RWPE1 (cell line): ENCODE results near the gene VAMP8.

Experiments
- CTCF ChIA-PET: fragments of 350-600 bp; sonication (Branson Sonifier 250); formaldehyde crosslinking; extraction: SDS; loops from one replicate; lab custom pipeline; 2021; lab: Yijun Ruan, JAX
- POLR2A ChIA-PET: fragments of 400-600 bp; formaldehyde crosslinking; extraction: SDS; loops from one replicate; lab custom pipeline; 2020; ENCODE audit warnings: antibody characterized with exemption; ENCODE audit not compliant: low non-redundant PET; lab: Yijun Ruan, JAX
- DNase-seq: peaks from one replicate; pipeline ENCODE4 v3.0.0; 2012; ENCODE audit warnings: low spot score
- H3K27ac ChIP-seq: fragments of 450-650 bp; 2 replicates; pipeline ENCODE4 v1.5.1; 2017
- TF ChIP-seq, protein P1 (sequence below): fragments of 450-650 bp; conservative IDR thresholded peaks from 2 replicates; pipeline ENCODE4 v1.5.1; 2017; ENCODE audit warnings: low read depth, mild to moderate bottlenecking

The VAMP8 gene

DNA sequence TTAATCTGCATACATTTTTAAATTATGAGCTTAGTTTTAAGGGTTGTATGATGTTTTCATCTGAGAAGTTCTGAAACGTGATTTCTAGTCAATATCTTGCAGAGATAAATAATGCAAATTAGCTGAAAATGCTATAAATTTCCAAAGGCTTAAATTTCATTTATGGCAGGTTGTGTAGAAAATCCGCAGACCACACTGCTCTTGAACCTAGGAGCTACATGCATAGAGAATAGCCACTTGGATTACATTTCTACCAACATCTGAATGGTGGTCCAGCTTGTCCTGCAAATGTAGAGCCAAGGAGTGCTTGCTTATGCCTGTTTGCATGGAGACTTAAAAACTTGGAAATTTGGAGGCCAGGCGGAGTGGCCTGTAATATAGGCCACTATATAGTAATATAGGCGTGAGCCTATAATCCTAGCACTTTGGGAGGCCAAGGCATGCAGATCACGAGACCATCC lies 31.6 kb upstream of the VAMP8 start:
- peak overlapping the region; percentile 87 for H3K27ac ChIP-seq
- CTCF ChIA-PET, result interaction anchor here (0.6 to 1.5 kb wide), 5 partner anchors 44 to 133 kb away, joined by 3 to 7 read pairs (median 3); no protein-coding TSS in a partner anchor
- DNase-seq, result no peak

DNA sequence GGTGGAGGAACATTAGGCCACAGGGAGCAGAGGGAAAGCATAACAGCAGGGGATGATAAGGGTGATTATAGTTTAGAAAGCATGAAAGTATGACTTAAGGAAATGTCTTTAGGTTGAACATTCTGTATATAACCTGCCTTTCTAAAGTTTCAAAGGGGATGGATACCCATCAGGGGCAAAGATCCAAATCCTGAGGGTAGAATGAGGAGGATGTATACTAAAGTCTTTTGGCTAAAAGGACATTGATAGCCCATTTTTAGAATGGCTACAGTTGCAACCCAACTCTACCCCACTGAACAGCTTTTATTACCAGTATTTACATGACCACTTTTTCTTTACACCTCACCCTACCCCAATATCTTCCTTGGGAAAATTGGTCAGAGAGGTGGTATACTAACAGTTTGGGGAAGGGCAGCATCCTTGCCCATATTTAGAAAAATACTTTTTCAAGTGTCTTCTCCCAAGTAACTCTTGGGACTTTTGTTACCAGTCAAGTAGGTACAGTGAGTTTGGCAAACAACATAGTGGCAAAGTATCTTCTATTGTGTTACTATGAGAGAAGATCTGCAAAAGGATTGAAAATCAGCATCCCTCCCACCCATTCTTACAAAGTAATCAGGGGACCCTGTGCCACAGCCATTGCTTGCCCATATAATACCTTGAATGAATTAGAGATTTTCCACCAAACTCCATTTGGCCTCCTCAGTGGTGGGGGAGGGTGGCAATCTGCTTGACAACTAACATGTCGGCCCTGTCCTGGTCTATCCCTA lies 30.1 kb upstream of the VAMP8 start:
- DNase-seq, result no peak
- CTCF ChIA-PET, result no interaction called here
- POLR2A ChIA-PET, result no interaction called here
- peak overlapping the region; percentile 60 for H3K27ac ChIP-seq
- TF ChIP-seq, protein P1, sequence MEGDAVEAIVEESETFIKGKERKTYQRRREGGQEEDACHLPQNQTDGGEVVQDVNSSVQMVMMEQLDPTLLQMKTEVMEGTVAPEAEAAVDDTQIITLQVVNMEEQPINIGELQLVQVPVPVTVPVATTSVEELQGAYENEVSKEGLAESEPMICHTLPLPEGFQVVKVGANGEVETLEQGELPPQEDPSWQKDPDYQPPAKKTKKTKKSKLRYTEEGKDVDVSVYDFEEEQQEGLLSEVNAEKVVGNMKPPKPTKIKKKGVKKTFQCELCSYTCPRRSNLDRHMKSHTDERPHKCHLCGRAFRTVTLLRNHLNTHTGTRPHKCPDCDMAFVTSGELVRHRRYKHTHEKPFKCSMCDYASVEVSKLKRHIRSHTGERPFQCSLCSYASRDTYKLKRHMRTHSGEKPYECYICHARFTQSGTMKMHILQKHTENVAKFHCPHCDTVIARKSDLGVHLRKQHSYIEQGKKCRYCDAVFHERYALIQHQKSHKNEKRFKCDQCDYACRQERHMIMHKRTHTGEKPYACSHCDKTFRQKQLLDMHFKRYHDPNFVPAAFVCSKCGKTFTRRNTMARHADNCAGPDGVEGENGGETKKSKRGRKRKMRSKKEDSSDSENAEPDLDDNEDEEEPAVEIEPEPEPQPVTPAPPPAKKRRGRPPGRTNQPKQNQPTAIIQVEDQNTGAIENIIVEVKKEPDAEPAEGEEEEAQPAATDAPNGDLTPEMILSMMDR, result no peak

More for the DNA sequence above, 31.6 kb upstream of the VAMP8 start:
- POLR2A ChIA-PET, result interaction anchor here (0.7 to 0.8 kb wide), 2 partner anchors 9 to 125 kb away, joined by 3 read pairs; no protein-coding TSS in a partner anchor
- TF ChIP-seq, protein P1, result no peak

DNA sequence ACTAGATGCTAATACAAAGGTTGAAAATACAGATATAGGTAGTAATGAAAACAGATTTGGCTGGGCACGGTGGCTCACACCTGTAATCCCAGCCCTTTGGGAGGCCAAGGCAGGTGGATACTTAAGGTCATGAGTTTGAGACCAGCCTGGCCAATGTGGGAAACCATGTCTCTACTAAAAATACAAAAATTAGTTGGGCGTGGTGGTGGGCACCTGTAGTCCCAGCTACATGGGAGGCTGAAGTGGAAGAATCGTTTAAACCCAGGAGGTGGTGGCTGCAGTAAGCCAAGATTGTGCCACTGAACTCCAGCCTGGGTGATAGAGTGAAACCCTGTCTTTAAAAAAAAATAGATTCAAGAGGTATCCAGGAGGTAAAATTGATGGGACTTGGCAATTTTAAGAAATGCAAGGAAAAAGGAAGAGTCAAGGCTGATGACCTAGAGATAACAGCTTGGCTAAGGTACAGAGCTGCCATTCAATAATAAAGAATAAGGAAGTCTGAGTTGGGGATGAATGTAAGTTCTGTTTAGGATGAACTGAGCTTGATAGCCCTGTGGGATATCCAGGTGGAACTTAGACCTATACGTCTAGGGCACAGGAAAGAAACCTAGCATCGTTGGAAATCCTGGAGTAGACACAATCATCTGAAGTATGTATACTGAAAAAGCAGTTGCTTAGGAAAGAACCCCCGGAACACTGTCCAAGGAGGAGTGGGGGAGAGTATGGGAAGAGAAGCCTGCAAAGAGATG lies 29.4 kb upstream of the VAMP8 start:
- no peak for DNase-seq
- H3K27ac ChIP-seq, result peak overlapping the region; percentile 60
- TF ChIP-seq, protein P1, result no peak
- POLR2A ChIA-PET, result no interaction called here
- CTCF ChIA-PET, result interaction anchor here (0.6 kb wide), 1 partner anchor 79 kb away, joined by 3 read pairs; no protein-coding TSS in a partner anchor

DNA sequence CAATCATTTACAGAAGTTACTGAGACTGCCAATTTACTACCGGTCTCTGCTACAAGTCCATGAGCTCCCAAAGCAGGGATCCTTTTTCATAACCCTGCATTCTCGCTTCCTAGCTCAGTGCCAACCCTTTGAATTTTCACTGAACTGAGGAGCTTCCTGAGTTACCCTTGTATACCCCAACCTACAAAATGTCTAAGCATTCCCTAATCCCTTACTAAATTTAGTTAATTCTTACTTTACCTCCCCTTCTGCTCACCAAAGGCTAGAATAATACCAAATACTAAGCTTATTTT lies 28.8 kb upstream of the VAMP8 start:
- no peak for DNase-seq
- H3K27ac ChIP-seq, result no peak overlapping the region
- CTCF ChIA-PET, result interaction anchor here (0.6 kb wide), 2 partner anchors 80 to 138 kb away, joined by 3 to 4 read pairs; no protein-coding TSS in a partner anchor
- TF ChIP-seq, protein P1, result no peak
- POLR2A ChIA-PET, result no interaction called here

DNA sequence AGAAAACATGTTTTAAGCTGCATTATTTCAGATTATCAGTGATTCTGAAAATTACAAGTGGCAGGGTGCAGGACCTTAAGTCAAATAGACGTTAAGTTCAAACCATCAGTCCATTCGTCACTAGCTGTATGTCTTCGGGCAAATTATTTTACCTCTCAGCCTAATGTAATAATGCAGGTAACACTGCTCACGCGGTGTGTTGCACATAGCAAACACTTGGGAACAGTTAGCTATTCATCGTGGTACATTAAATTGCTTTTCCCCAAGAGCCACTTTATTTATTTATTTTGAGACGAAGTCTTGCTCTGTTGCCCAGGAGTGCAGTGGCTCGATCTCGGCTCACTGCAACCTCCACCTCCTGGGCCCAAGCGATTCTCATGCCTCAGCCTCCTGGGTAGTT lies 28.3 kb upstream of the VAMP8 start:
- peak overlapping the region; percentile 55 for H3K27ac ChIP-seq

More for the DNA sequence above, 28.3 kb upstream of the VAMP8 start:
- TF ChIP-seq, protein P1, result no peak
- DNase-seq, result no peak
- ChIA-PET CTCF (interaction anchor here (0.6 kb wide), 1 partner anchor 138 kb away, joined by 4 read pairs; no protein-coding TSS in a partner anchor), POLR2A (interaction anchor here (0.6 kb wide), 1 partner anchor 78 kb away, joined by 4 read pairs; no protein-coding TSS in a partner anchor)
